ENCODE data around the gene BMP5. TPM values are rescaled to one million over a fixed set of nuclear protein-coding genes. Genes with fewer than 3 reads are reported as not detected.

Gene BMP5
- total and polyA plus RNA-seq, 2 donors (not counting 3 experiments of a cell fraction or from before 2014, with no cell fraction given) = not detected

- no peaks in the 10 kb centered on the region for H3K9me3 ChIP-seq (replicated peaks; ENCODE audit: control insufficient read depth, insufficient read depth, low read length)
- dilution Hi-C loops (cut with MboI; ENCODE audit: extremely low pct_ligation_motif_present, low sequenced_read_pairs) = no loop called here
- no peak for DNase-seq (ENCODE audit: low read depth, low spot score)
- H3K4me2 ChIP-seq (ENCODE audit: insufficient read depth, low read length) = no peak overlapping the region
- no peaks in the 10 kb centered on the region for H3K4me1 ChIP-seq (ENCODE audit: control insufficient read depth, extremely low read depth, insufficient read depth, low read length)
- H2AFZ ChIP-seq (ENCODE audit: low read depth, low read length) = no peak overlapping the region
- no peak for FAIRE-seq
- no peaks in the 10 kb centered on the region for H3K79me2 ChIP-seq (ENCODE audit: control insufficient read depth, insufficient read depth, low read length)
- TF ChIP-seq MAX (IDR thresholded peaks at IDR 0.05; ENCODE audit: insufficient read depth, insufficient read length) (no peak), POLR2A (IDR thresholded peaks at IDR 0.05; ENCODE audit: low read depth, low read length) (no peak), EZH2 (IDR thresholded peaks at IDR 0.05; ENCODE audit: borderline replicate concordance, low read depth, low read length, severe bottlenecking) (no peak), JUN (IDR thresholded peaks at IDR 0.05; ENCODE audit: borderline replicate concordance, insufficient read depth, insufficient read length, low read depth) (no peak), MYC (IDR thresholded peaks at IDR 0.05; ENCODE audit: low read depth, low read length) (no peak)
- H4K20me1 ChIP-seq (replicated peaks; ENCODE audit: control insufficient read depth, extremely low read depth, insufficient read depth, low read length) = no peaks in the 10 kb centered on the region
- H3K27me3 ChIP-seq (ENCODE audit: control insufficient read depth in 2 of 2, insufficient read depth in 2 of 2, low read length in 2 of 2) = no peaks in the 10 kb centered on the region
- CTCF ChIA-PET = interaction anchor here (0.6 kb wide), 1 partner anchor 216 kb away, joined by 3 read pairs; no protein-coding TSS in a partner anchor
- H3K27ac ChIP-seq (ENCODE audit: insufficient read depth, low read depth, low read length) = no peak overlapping the region
- H3K4me3 ChIP-seq (replicated peaks in 1 of 3; ENCODE audit: insufficient read depth in 1 of 3, low read depth in 1 of 3, low read length in 3 of 3) = no peak overlapping the region
- H3K36me3 ChIP-seq (ENCODE audit: control insufficient read depth in 2 of 2, extremely low read depth in 1 of 2, insufficient read depth in 2 of 2, low read length in 2 of 2) = no peaks in the 10 kb centered on the region
- H3K9ac ChIP-seq (replicated peaks; ENCODE audit: extremely low read depth, insufficient read depth, low read length) = no peak overlapping the region
- BruUV-seq (replicated peaks) = no TSS peak
- peaks cover 4% of the 10 kb centered on the region for H3K9me1 ChIP-seq (replicated peaks; ENCODE audit: control insufficient read depth, extremely low read depth, insufficient read depth, low read length)
- POLR2A ChIA-PET = no interaction called here
- intact Hi-C loops (cut with micrococcal nuclease) = no loop called here
Observed at GRCh38 chr6:55833284-55833683, 42.1 kb downstream of the BMP5 start.

- POLR2A ChIA-PET = no interaction called here
- Histone ChIP-seq H4K20me1 (replicated peaks; ENCODE audit: control insufficient read depth, extremely low read depth, insufficient read depth, low read length) (no peaks in the 10 kb centered on the region), H3K9me1 (replicated peaks; ENCODE audit: control insufficient read depth, extremely low read depth, insufficient read depth, low read length) (peaks cover 4% of the 10 kb centered on the region), H3K27me3 (ENCODE audit: control insufficient read depth in 2 of 2, insufficient read depth in 2 of 2, low read length in 2 of 2) (no peaks in the 10 kb centered on the region), H3K4me1 (ENCODE audit: control insufficient read depth, extremely low read depth, insufficient read depth, low read length) (no peaks in the 10 kb centered on the region), H3K4me2 (ENCODE audit: insufficient read depth, low read length) (no peak overlapping the region), H3K9me3 (replicated peaks; ENCODE audit: control insufficient read depth, insufficient read depth, low read length) (no peaks in the 10 kb centered on the region), H3K4me3 (replicated peaks in 1 of 3; ENCODE audit: insufficient read depth in 1 of 3, low read depth in 1 of 3, low read length in 3 of 3) (no peak overlapping the region), H2AFZ (ENCODE audit: low read depth, low read length) (no peak overlapping the region), H3K27ac (ENCODE audit: insufficient read depth, low read depth, low read length) (no peak overlapping the region), H3K79me2 (ENCODE audit: control insufficient read depth, insufficient read depth, low read length) (no peaks in the 10 kb centered on the region), H3K36me3 (ENCODE audit: control insufficient read depth in 2 of 2, extremely low read depth in 1 of 2, insufficient read depth in 2 of 2, low read length in 2 of 2) (no peaks in the 10 kb centered on the region), H3K9ac (replicated peaks; ENCODE audit: extremely low read depth, insufficient read depth, low read length) (no peak overlapping the region)
- intact Hi-C loops (cut with micrococcal nuclease) (no loop called here), dilution Hi-C loops (cut with MboI; ENCODE audit: extremely low pct_ligation_motif_present, low sequenced_read_pairs) (no loop called here)
- DNase-seq (ENCODE audit: low read depth, low spot score) (no peak), FAIRE-seq (no peak)
- BruUV-seq (replicated peaks) = no TSS peak
- TF ChIP-seq EZH2 (IDR thresholded peaks at IDR 0.05; ENCODE audit: borderline replicate concordance, low read depth, low read length, severe bottlenecking) = no peak
- no peak for TF ChIP-seq POLR2AphosphoS5 (IDR thresholded peaks at IDR 0.05; ENCODE audit: insufficient read depth, low read depth, low read length)
- no peak for TF ChIP-seq CTCF (IDR thresholded peaks at IDR 0.05; ENCODE audit: extremely low read depth in 1 of 2, insufficient read depth in 1 of 2, low read depth in 1 of 2, low read length in 2 of 2)
- no peak for TF ChIP-seq GATA2 (IDR thresholded peaks at IDR 0.05; ENCODE audit: insufficient read depth, insufficient read length, low read depth, low read length)
- no peak for TF ChIP-seq MAX (IDR thresholded peaks at IDR 0.05; ENCODE audit: insufficient read depth, insufficient read length)
- TF ChIP-seq FOS (IDR thresholded peaks at IDR 0.05; ENCODE audit: borderline replicate concordance, insufficient read depth, low read length) = no peak
- no peak for TF ChIP-seq JUN (IDR thresholded peaks at IDR 0.05; ENCODE audit: borderline replicate concordance, insufficient read depth, insufficient read length, low read depth)
- TF ChIP-seq POLR2A (IDR thresholded peaks at IDR 0.05; ENCODE audit: low read depth, low read length) = no peak
- TF ChIP-seq MYC (IDR thresholded peaks at IDR 0.05; ENCODE audit: low read depth, low read length) = no peak
- CTCF ChIA-PET = interaction anchor here (1.2 kb wide), 2 partner anchors 34 to 52 kb away, joined by 3 to 4 read pairs; no protein-coding TSS in a partner anchor
Observed at GRCh38 chr6:55827818-55828522, 47.4 kb downstream of the BMP5 start.

Data from endothelial cell of umbilical vein (primary cell).